Frontal cortex (tissue), 4 donors: ENCODE measurements around the gene TAS2R16. TPM values are rescaled to one million over a fixed set of nuclear protein-coding genes. Genes with fewer than 3 reads are reported as not detected.
"Not testable (repeated sequence)": the region's sequence is repeated elsewhere in the genome, so short reads cannot be mapped to it uniquely, and the experiment has no call there.

Experiments
- DNase-seq, 2 donors: peaks; one replicate each; pipeline ENCODE4 v3.0.0; 2012; ENCODE audit warnings: low spot score in 2 of 2
- FAIRE-seq: peaks from 2 replicates; lab custom pipeline; 2012; peaks lifted over from hg19 to GRCh38; lab: Jason Lieb, UNC
- total RNA-seq: library from RNA; depleted of rRNA; stranded (reverse); fragments of >200 nt; gene quantifications from one replicate; pipeline ENCODE4 v1.2.3, GENCODE V29; 2014
- donor health status: control.
- donor health status: control.
- donor health status: control.

The TAS2R16 gene
- total RNA-seq, 1 donor from 2014 or later: not detected

- DNase-seq: no peak
- FAIRE-seq: no peak
Measured at GRCh38 chr7:122975341-122975740, 20.2 kb downstream of the TAS2R16 start.

GRCh38 chr7:122974229-122974628, 21.3 kb downstream of the TAS2R16 start:
- DNase-seq: no peak
- FAIRE-seq: no peak

GRCh38 chr7:122972056-122972455, 23.4 kb downstream of the TAS2R16 start:
- no peak for DNase-seq
- FAIRE-seq: no peak

GRCh38 chr7:122970740-122971725, 24.5 kb downstream of the TAS2R16 start:
- FAIRE-seq (no peak), DNase-seq (no peak)

- no peak for DNase-seq
- no peak for FAIRE-seq
Measured at GRCh38 chr7:122968389-122968788, 27.1 kb downstream of the TAS2R16 start.

GRCh38 chr7:122965306-122965705, 30.2 kb downstream of the TAS2R16 start:
- no peak for FAIRE-seq

GRCh38 chr7:122953678-122954077, 41.8 kb downstream of the TAS2R16 start:
- DNase-seq: not testable (repeated sequence)

More at GRCh38 chr7:122965306-122965705, 30.2 kb downstream of the TAS2R16 start:
- no peak for DNase-seq

GRCh38 chr7:122951006-122951405, 44.5 kb downstream of the TAS2R16 start:
- no peak for DNase-seq
- no peak for FAIRE-seq

More at GRCh38 chr7:122953678-122954077, 41.8 kb downstream of the TAS2R16 start:
- not testable (repeated sequence) for FAIRE-seq

GRCh38 chr7:122949186-122949585, 46.3 kb downstream of the TAS2R16 start:
- FAIRE-seq (no peak), DNase-seq (no peak)

Other genes with a start within 250 kb of the TAS2R16 start
- 9.8 TPM for gene CADPS2, start 109.2 kb downstream of the TAS2R16 start, total RNA-seq
- not detected for gene SLC13A1, start 204.3 kb upstream of the TAS2R16 start, total RNA-seq